Activated CD4-positive, alpha-beta T cell treated with anti-CD3 and anti-CD28 coated beads, Interleukin-2, amount 50 U/mL, for 48 hours (primary cell): ENCODE measurements around the gene BICC1.

Experiments
- DNase-seq, 2 experiments: peaks; one replicate each; pipeline ENCODE4 v3.0.0-alpha.2; 2020

The BICC1 gene

GRCh38 chr10:58609532-58610150 lies 97.0 kb downstream of the BICC1 start:
- no peak for DNase-seq

- no peak for DNase-seq
Measured at GRCh38 chr10:58615237-58615935, 102.7 kb downstream of the BICC1 start.

- no peak for DNase-seq
Measured at GRCh38 chr10:58618158-58618676, 105.5 kb downstream of the BICC1 start.

GRCh38 chr10:58621379-58622077 lies 108.9 kb downstream of the BICC1 start:
- no peak for DNase-seq

- no peak for DNase-seq
Measured at GRCh38 chr10:58622246-58622645, 109.6 kb downstream of the BICC1 start.

- no peak for DNase-seq
Measured at GRCh38 chr10:58625070-58625469, 112.4 kb downstream of the BICC1 start.

GRCh38 chr10:58627392-58627791 lies 114.7 kb downstream of the BICC1 start:
- no peak for DNase-seq

- no peak for DNase-seq
Measured at GRCh38 chr10:58631715-58632114, 119.0 kb downstream of the BICC1 start.

GRCh38 chr10:58632216-58632615 lies 119.5 kb downstream of the BICC1 start:
- no peak for DNase-seq

GRCh38 chr10:58637352-58637751 lies 124.7 kb downstream of the BICC1 start:
- no peak for DNase-seq

GRCh38 chr10:58638388-58638787 lies 125.7 kb downstream of the BICC1 start:
- no peak for DNase-seq

- DNase-seq, result no peak
Measured at GRCh38 chr10:58641095-58641531, 128.4 kb downstream of the BICC1 start.

GRCh38 chr10:58641708-58642107 lies 129.0 kb downstream of the BICC1 start:
- no peak for DNase-seq

GRCh38 chr10:58642283-58642682 lies 129.6 kb downstream of the BICC1 start:
- DNase-seq, result no peak

GRCh38 chr10:58642916-58643428 lies 130.3 kb downstream of the BICC1 start:
- DNase-seq, result no peak

- no peak for DNase-seq
Measured at GRCh38 chr10:58644311-58644710, 131.6 kb downstream of the BICC1 start.

GRCh38 chr10:58645416-58646146 lies 132.9 kb downstream of the BICC1 start:
- DNase-seq, result no peak

- no peak for DNase-seq
Measured at GRCh38 chr10:58647376-58648112, 134.9 kb downstream of the BICC1 start.

GRCh38 chr10:58648131-58648530 lies 135.5 kb downstream of the BICC1 start:
- no peak for DNase-seq

- DNase-seq, result no peak
Measured at GRCh38 chr10:58651040-58651439, 138.4 kb downstream of the BICC1 start.

- DNase-seq, result no peak
Measured at GRCh38 chr10:58651742-58652141, 139.1 kb downstream of the BICC1 start.

GRCh38 chr10:58653139-58653538 lies 140.5 kb downstream of the BICC1 start:
- no peak for DNase-seq
